Left forelimb (tissue), 1 donor: ENCODE data around the gene NUDT9.
"Not testable (repeated sequence)": the region's sequence is repeated elsewhere in the genome, so short reads cannot be mapped to it uniquely, and the experiment has no call there.

Experiments used
- DNase-seq: peaks from one replicate; pipeline ENCODE4 v3.0.0-alpha.2; 2018; ENCODE audit warnings: low spot score

NUDT9 gene, protein sequence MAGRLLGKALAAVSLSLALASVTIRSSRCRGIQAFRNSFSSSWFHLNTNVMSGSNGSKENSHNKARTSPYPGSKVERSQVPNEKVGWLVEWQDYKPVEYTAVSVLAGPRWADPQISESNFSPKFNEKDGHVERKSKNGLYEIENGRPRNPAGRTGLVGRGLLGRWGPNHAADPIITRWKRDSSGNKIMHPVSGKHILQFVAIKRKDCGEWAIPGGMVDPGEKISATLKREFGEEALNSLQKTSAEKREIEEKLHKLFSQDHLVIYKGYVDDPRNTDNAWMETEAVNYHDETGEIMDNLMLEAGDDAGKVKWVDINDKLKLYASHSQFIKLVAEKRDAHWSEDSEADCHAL

DNA sequence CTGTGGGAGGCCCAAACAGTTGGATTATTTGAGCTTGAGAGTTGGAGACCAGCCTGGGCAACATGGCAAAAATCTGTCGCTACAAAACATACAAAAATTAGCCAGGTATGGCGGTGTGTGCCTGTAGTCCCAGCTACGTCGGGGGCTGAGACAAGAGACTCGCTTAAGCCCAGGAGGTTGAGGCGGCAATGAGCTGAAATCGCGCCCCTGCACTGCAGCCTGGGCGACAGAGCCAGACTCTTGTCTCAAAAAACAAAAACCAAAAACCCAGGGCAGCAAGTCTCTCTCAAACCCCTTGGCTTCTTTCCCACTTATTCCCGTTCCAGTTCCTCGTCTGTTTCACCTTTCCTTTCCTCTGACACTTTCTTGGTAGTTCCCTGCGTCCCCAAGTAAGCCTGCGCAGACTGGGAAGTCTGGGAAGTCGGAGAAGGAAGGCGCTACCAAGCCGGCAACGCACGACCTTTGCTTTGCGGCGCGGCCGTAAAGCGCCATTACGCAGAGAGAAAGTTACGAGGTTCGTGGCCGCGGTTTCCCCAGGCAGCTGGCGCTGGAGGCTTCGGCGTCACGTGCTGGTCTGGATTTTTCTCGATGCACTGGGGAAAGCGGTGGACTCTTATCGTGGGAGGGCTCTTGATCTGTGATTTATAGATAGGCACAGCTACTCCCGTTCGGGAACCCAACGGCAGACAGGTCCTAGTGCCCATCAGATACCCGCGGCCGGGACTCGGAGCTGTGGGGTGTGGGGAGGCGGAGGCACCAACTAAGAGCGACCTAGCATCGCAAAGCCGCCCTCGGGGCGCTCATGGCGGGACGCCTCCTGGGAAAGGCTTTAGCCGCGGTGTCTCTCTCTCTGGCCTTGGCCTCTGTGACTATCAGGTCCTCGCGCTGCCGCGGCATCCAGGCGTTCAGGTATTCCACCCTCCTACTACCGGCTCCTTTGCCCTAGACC, at the start of gene NUDT9:
Gene NUDT9, plus strand, starts transcription at position 470 of the 949 bp plus-strand sequence. Its CDS starts 333 bp downstream, at position 803.
- peak; percentile 95 for DNase-seq

- no peak for DNase-seq
Measured at GRCh38 chr4:87375719-87376291, 46.6 kb upstream of the NUDT9 start.

DNA sequence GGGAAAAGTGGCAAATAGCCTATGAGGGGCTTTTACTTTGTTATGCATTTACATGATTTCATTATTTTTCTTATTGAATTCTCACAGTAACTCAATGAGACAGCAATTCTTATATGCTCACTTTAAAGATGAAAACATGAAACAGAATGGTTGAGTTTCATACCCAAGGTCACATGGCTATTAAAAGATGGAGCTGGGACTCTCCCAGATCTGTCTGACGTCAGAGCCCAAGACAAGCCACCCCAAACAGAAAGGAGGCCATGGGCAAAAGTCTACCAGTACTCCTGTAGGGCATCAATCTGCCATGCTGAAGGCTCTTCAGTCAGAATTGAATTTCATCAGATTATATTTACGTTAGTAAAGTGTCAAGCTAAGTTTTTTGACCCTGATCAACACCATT, 44.6 kb upstream of the NUDT9 start:
- DNase-seq: no peak

DNA sequence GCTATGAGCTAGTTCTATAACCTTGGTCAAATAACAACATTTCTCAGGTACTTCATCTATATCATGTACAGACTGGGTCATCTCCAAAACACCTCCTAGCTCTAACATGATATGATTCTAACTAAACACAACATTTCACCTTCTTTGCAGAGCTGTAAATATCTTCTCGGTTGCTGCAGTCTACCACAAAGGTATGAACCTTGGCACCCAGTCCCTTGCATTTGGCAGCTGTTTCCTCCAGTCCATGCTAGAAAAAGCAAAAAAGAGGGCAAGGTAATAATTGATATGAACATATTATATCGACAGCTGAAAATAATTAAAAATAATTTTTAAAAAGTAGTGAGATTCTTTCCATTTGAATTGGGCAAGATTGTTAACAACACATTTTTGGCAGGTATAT, 40.3 kb upstream of the NUDT9 start:
- no peak for DNase-seq

DNA sequence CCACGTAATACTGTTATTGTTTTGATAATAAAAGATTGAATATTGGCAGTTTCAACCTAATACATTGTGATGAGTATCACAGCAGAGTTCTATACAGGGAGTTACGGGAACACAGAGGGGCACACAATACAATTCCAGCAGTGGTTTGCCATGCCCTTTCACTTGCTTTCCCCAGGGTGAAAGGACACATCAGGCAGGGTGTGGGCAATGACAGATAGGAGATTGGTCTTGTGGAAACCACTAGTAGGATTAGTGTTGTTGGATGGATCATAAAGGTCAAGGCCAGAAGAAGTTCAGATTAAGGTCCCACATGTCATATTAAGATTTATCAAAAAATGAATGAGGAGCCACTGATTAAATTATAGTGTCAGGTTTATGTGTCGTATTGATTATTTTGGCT, 39.4 kb upstream of the NUDT9 start:
- DNase-seq: no peak

DNA sequence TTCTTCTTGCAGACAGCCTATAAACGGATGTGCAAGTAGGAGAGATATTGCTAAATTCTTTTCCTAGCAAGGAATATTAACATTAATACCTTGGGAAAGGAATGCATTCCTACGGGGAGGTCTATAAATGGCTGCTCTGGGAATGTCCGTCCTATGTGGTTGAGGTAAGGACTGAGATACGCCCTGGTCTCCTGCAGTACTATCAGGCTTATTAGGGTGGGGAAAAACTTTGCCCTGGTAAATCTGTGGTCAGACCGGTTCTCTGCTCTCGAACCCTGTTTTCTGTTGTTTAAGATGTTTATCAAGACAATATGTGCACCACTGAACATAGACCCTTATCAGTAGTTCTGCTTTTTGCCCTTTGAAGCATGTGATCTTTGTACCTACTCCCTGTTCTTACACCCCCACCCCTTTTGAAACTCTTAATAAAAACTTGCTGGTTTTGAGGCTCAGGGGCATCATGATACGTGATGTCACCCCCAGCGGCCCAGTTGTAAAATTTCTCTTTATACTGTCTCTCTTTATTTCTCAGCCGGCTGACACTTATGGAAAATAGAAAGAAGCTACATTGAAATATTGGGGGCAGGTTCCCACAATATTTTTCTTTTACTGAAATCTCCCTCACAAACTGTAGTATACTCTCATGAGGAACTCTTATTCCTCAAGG, 37.8 kb upstream of the NUDT9 start:
- not testable (repeated sequence) for DNase-seq

- no peak for DNase-seq
Measured at GRCh38 chr4:87387237-87387636, 35.1 kb upstream of the NUDT9 start.

DNA sequence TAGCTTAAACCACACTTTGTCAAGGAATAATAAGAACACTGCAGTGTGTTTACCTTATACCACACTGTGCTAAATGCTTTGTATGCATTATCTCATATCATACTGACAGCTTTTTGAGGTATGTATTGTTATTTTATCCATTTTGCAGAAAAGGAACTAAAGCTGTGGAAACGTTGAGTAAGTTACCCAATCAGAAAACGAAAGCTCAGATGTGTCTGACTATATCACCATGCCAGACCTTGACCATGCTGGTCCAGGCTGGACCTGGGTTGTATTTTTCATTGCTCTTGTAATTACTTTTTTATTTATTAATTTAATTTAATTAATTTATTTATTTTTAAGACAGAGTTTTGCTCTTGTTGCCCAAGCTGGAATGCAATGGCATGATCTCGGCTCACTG, 33.5 kb upstream of the NUDT9 start:
- no peak for DNase-seq

DNA sequence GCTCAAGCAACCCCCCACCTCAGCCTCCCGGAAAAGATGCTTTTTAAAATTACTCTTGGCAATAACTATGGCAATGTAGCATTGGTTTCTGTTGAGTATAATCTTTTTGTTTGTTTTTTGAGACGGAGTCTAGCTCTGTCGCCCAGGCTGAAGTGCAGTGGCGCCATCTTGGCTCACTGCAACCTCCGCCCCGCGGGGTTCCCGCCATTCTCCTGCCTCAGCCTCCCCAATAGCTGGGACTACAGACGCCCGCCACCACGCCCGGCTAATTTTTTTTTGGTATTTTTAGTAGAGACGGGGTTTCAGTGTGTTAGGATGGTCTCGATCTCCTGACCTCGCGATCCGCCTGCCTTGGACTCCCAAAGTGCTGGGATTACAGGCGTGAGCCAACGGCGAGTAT, 32.3 kb upstream of the NUDT9 start:
- not testable (repeated sequence) for DNase-seq

GRCh38 chr4:87390551-87390890, 31.9 kb upstream of the NUDT9 start:
- no peak for DNase-seq

GRCh38 chr4:87390891-87391575, 31.3 kb upstream of the NUDT9 start, which contains the start of gene HSD17B11:
Gene HSD17B11, minus strand, starts transcription at chr4:87391188. Its CDS starts 118 bp downstream, at chr4:87391070.
- DNase-seq: peak; percentile 90

- no peak for DNase-seq
Measured at GRCh38 chr4:87391576-87392054, 30.8 kb upstream of the NUDT9 start.

DNA sequence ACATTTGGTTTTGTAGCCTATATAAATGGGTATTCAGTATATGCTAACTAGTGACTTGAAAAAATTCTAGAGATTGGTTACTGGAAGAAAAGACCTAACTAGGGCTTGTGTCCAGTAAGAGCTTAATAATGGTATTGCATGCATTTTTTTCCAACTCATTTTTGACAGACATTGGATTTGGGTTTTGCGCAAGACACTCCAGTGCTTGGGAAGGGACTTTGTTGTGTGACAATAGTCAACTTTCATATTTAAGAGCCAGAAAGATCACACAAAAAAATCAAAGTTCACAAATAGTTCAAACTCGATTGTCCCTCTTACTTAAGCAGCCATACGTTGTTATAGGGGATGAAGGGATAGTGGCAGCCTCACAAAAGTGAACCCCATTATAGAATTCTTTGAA, 30.2 kb upstream of the NUDT9 start:
- no peak for DNase-seq

DNA sequence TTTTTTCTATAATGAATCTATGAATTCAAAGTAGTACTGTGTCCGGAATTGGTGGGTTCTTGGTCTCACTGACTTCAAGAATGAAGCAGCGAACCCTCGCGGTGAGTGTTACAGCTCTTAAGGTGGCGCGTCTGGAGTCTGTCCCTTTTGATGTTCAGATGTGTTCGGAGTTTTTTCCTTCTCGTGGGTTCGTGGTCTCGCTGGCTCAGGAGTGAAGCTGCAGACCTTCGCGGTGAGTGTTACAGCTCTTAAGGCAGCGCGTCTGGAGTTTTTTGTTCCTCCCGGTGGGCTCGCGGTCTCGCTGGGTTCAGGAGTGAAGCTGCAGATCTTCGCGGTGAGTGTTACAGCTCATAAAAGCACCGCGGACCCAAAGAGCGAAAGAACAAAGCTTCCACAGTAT, 27.3 kb upstream of the NUDT9 start:
- DNase-seq: not testable (repeated sequence)

DNA sequence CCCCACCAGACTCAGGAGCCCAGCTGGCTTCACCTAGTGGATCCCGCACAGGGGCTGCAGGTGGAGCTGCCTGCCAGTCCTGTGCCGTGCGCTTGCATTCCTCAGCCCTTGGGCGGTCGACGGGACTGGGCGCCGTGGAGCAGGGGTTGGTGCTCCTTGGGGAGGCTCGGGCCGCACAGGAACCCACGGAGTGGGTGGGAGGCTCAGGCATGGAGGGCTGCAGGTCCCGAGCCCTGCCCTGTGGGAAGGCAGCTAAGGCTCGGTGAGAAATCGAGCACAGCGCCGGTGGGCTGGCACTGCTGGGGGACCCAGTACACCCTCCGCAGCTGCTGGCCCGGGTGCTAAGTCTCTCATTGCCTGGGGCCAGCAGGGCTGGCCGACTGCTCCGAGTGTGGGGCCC, 26.5 kb upstream of the NUDT9 start:
- not testable (repeated sequence) for DNase-seq

DNA sequence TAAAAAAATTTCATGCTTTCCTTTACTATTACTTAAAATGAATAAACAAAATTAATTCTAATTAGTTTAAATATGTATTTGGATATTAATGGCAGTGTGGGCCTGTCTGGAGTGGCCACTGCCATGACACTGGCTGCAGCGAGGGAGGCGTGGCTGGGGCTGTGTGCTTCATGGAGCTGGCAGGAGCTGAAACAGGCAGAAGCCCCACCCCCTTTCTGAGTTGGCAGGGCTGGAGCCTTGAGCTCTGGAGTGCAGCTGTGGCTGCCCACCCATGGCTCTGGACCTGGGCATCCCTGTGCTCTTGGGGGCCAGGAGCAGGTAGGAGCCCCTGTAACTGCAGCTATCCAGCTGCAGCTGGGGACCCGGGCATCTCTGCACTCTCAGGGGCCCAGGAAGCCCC, 23.2 kb upstream of the NUDT9 start:
- DNase-seq: no peak

GRCh38 chr4:87399954-87400353, 22.4 kb upstream of the NUDT9 start:
- DNase-seq: no peak

GRCh38 chr4:87403732-87404131, 18.6 kb upstream of the NUDT9 start:
- not testable (repeated sequence) for DNase-seq

DNA sequence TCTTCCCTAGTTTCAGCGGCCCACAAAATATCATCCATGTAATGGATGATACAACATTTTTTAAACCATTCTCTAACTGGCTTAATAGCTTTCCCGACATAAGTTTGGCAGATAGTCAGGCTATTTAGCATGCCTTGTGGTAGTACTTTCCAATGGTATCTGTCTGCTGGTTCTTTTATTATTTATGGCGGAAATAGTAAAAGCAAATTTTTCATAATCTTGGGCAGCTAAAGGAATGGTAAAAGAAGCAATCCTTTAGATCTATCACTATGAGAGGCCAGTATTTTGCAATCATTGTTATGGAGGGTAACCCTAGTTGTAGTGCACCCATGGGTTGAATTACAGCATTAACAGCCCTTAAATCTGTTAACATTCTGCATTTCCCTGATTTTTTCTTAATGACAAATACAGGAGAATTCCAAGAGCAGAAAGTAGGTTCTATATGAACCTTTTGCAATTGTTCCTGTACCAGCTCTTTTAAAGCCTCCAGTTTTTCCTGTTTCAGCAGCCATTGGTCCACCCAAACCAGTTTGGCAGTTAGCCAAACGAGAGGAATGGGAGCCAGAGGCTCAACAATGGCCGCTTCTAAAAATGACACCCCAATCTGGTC, 17.1 kb upstream of the NUDT9 start:
- no peak for DNase-seq

DNA sequence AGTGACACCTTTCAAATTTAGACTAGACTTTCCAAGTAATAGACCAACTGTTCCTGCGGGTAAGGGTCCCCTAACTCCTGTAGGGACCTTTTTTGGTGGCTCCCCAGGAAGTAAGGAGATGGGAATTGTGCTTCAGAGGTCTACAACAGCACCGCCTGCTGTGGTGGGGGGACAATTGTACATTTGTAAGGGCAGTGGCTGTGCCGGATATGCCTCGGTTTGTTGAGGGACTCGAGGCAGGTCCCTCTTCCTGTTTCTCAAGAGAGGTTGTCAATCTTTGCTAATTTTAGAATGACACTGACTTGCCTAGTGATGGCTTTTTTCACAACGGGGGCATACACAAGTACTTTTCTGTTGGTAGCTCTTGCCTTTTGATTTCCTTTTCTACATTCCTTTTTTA, 15.9 kb upstream of the NUDT9 start:
- no peak for DNase-seq

DNA sequence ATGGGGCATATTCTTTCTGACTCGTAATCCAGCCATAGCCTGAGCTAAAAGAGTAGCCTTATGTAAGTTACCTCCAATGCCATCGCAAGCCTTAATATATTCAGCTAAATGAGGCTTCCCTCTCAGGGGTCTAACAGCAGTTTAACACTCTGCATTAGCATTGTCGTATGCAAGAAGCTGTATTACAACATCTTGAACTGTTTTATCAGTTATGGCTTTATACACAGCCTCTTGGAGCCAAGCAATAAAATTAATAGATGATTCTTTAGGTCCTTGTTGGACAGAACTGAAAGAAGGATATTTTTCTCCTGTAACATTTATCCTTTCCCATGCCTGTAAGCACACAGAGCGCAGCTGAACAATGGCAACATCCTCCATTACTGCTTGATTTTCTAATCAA, 15.5 kb upstream of the NUDT9 start:
- not testable (repeated sequence) for DNase-seq
